NB4 (cell line): ENCODE data around the gene MAN2B1.

Experiments
- DNase-seq: peaks from one replicate; pipeline ENCODE4 v3.0.0; 2010; ENCODE audit warnings: low read depth
- H3K4me3 ChIP-seq: one replicate; pipeline ENCODE4 v1.5.1; 2011; ENCODE audit warnings: mild to moderate bottlenecking, low read depth, low read length, moderate library complexity
- CTCF ChIP-seq: IDR thresholded peaks from one replicate; pipeline ENCODE4 v1.5.1; 2012; ENCODE audit warnings: low read depth, low read length
- MYC ChIP-seq: IDR thresholded peaks from 2 replicates; pipeline ENCODE4 v1.6.1; 2011; ENCODE audit warnings: low read depth, low read length
- POLR2A ChIP-seq: IDR thresholded peaks from 2 replicates; pipeline ENCODE4 v1.6.1; 2011; ENCODE audit warnings: mild to moderate bottlenecking; ENCODE audit not compliant: insufficient read length; ENCODE audit errors: extremely low read depth
- TF ChIP-seq, protein P1 (sequence below): IDR thresholded peaks from 2 replicates; pipeline ENCODE4 v1.6.1; 2011; ENCODE audit warnings: low read depth, low read length

Gene MAN2B1

DNA sequence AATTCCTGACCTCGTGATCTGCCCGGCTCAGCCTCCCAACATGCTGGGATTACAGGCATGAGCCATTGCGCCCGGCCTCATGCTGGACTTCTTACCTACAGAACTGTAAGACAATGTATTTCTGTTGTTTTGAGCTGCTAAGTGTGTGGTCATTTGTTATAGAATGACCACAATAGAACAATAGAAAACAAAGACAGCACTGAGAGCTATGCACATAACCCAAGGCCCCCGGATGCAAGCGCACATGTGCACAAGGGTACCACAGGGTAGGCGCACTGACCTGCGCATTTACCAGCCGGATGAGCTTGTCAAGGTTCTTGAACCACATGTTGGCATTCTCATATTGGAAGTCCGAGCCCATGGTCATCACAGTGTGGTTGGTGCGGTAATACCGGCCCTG lies 5.6 kb downstream of the MAN2B1 start:
- DNase-seq = no peak
- no peak overlapping the region for H3K4me3 ChIP-seq
- TF ChIP-seq MYC = no peak
- TF ChIP-seq, protein P1, sequence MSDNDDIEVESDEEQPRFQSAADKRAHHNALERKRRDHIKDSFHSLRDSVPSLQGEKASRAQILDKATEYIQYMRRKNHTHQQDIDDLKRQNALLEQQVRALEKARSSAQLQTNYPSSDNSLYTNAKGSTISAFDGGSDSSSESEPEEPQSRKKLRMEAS = no peak
- TF ChIP-seq CTCF = no peak
- TF ChIP-seq POLR2A = no peak

GRCh38 chr19:12657966-12658365 lies 8.6 kb downstream of the MAN2B1 start:
- H3K4me3 ChIP-seq = no peak overlapping the region
- TF ChIP-seq, protein P1 = no peak
- TF ChIP-seq POLR2A (no peak), CTCF (peak; percentile 17), MYC (no peak)
- DNase-seq = no peak

- H3K4me3 ChIP-seq = no peak overlapping the region
- TF ChIP-seq MYC (no peak), CTCF (no peak), POLR2A (no peak)
- TF ChIP-seq, protein P1 = no peak
- no peak for DNase-seq
Measured at GRCh38 chr19:12656899-12657571, 9.5 kb downstream of the MAN2B1 start.

- TF ChIP-seq POLR2A = no peak
- no peak for TF ChIP-seq MYC
- TF ChIP-seq, protein P1 = no peak
- TF ChIP-seq CTCF = no peak
- H3K4me3 ChIP-seq = no peak overlapping the region
- DNase-seq = no peak
Measured at GRCh38 chr19:12655546-12655945, 11.0 kb downstream of the MAN2B1 start.

GRCh38 chr19:12652219-12652618 lies 14.3 kb downstream of the MAN2B1 start:
- H3K4me3 ChIP-seq = no peak overlapping the region
- TF ChIP-seq POLR2A (no peak), MYC (no peak), CTCF (no peak)
- TF ChIP-seq, protein P1 = no peak
- DNase-seq = no peak
